ENCODE results near the gene CEMIP.

Gene CEMIP

GRCh38 chr15:80932513-80932815 is 153.3 kb downstream of the CEMIP start:
- DNase-seq, result no peak

DNA sequence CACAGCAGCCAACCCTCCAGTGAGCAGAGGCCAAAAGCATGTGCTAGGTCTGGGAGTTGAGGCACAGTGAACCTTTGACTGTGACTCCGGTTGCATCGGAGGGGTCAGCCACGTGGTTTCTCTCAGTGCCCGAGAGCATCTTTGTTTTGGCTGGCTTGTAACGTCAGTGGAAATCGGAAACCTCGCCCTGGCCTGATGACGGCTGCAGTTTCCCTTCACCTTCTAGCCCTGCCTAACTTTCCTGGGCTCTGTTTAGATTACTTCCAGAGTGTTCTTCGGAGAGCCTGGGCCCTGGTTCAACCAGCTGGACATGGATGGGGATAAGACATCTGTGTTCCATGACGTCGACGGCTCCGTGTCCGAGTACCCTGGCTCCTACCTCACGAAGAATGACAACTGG is 153.8 kb downstream of the CEMIP start:
- no peak for DNase-seq

GRCh38 chr15:80934761-80935221 is 155.6 kb downstream of the CEMIP start:
- DNase-seq, result no peak

- no peak for DNase-seq
These were observed 157.3 kb downstream of the CEMIP start for GRCh38 chr15:80936288-80937078.

DNA sequence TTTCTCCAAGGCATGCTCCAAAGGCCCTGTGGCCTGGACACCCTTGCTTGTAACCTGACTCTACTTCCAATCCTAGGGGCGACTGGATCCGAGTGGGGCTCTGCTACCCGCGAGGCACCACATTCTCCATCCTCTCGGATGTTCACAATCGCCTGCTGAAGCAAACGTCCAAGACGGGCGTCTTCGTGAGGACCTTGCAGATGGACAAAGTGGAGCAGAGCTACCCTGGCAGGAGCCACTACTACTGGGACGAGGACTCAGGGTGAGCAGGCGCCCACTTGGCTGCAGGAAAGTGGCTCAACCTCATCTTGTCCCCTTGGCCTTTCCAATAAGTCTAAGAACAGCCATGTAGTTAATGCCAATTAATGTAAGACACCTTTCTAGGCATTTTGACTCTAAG is 158.5 kb downstream of the CEMIP start:
- DNase-seq, result no peak

- DNase-seq, result no peak
These were observed 160.0 kb downstream of the CEMIP start for GRCh38 chr15:80939216-80939615.

GRCh38 chr15:80940331-80940730 is 161.2 kb downstream of the CEMIP start:
- no peak for DNase-seq

DNA sequence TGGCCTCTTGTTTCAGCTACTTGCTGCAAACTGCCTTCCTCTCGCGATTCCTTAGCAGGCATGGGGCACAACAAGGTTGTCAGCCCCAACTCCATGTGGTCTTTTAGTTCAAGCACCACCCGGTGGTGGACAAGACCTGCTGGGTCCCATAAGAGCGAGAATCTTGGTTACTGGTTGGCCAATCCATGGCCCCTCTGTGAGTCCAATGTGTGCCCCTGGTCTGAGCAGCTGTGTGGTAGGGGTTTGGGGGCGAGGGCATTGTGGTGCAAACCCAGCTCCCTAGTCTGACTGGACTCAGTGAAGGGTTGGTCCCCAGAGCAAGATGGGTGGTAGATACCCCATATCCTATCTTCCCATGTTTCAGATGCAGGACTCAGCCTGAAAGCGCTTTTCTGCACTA is 161.7 kb downstream of the CEMIP start:
- DNase-seq, result no peak

DNA sequence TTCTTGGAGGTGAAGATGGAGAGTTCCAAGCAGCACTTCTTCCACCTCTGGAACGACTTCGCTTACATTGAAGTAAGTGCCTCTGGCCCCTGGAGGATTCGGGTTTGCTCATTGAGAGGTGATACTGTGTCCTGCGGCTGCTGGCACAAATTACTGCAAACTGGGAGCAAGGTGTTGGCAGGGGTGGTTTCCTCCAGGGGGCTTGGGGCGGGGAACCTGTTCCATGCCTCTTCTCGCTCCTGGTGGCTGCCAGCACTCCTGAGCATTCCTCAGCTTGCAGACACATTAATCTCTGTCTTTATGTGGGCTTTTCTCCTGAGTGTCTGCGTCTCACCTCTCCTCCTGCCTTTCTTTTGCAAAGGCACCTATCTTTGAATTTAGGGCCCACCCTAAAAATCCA is 163.1 kb downstream of the CEMIP start:
- no peak for DNase-seq

- no peak for DNase-seq
These were observed 163.8 kb downstream of the CEMIP start for GRCh38 chr15:80942746-80943565.

- no peak for DNase-seq
These were observed 165.6 kb downstream of the CEMIP start for GRCh38 chr15:80944818-80945217.

DNA sequence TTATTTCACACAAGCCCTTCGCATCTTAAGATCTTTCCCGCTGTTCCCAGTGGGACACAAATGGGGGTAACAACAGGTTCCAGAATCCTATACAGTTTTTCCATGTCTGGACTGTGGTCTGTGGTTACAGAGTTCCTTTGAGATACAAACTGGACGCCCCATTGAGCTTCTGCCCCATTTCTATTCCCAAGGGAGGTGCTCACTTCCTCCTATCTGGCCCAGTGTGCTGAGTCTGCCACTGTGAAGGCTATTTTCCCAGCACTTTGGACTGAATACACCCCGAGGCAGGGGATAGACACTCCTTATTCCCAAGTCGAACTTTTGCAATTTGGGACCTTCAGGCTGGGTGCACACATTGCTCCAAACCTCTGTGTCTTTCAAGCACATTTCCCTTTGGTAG is 166.4 kb downstream of the CEMIP start:
- no peak for DNase-seq

- no peak for DNase-seq
These were observed 167.4 kb downstream of the CEMIP start for GRCh38 chr15:80946576-80946975.

DNA sequence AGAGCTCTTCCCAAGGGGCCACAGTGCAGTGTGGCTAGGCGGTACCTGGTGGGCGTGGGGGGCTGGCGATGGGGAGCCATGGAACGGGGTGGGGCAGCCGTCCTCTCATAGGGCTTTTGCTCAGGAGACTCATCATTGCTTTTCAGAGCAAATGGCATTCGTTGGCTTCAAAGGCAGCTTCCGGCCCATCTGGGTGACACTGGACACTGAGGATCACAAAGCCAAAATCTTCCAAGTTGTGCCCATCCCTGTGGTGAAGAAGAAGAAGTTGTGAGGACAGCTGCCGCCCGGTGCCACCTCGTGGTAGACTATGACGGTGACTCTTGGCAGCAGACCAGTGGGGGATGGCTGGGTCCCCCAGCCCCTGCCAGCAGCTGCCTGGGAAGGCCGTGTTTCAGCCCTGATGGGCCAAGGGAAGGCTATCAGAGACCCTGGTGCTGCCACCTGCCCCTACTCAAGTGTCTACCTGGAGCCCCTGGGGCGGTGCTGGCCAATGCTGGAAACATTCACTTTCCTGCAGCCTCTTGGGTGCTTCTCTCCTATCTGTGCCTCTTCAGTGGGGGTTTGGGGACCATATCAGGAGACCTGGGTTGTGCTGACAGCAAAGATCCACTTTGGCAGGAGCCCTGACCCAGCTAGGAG is 169.6 kb downstream of the CEMIP start:
- DNase-seq, result no peak

- DNase-seq, result no peak
These were observed 170.6 kb downstream of the CEMIP start for GRCh38 chr15:80949756-80950155.

DNA sequence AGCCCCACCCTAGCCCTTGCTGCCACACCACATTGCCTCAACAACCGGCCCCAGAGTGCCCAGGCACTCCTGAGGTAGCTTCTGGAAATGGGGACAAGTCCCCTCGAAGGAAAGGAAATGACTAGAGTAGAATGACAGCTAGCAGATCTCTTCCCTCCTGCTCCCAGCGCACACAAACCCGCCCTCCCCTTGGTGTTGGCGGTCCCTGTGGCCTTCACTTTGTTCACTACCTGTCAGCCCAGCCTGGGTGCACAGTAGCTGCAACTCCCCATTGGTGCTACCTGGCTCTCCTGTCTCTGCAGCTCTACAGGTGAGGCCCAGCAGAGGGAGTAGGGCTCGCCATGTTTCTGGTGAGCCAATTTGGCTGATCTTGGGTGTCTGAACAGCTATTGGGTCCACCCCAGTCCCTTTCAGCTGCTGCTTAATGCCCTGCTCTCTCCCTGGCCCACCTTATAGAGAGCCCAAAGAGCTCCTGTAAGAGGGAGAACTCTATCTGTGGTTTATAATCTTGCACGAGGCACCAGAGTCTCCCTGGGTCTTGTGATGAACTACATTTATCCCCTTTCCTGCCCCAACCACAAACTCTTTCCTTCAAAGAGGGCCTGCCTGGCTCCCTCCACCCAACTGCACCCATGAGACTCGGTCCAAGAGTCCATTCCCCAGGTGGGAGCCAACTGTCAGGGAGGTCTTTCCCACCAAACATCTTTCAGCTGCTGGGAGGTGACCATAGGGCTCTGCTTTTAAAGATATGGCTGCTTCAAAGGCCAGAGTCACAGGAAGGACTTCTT is 171.3 kb downstream of the CEMIP start:
- DNase-seq, result no peak

DNA sequence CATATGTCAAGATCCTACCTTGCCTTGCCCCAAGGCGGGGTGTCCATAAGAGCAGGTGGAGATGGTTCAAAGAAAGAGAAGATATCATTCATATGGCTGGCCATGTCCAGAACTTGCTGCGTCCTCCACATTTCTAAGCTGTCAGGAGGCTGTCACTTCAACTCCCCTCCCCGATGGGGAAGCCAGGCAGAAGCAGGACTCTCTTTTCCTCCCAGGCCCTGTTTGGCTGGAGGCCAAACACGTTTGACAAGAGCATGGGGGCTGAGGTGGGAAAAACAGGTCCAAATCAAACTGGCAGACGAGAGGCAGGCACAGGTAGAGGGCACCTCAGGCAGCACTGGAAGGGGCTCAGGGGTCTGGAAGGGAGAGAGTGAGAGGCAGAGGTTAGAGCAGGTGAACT is 172.8 kb downstream of the CEMIP start:
- DNase-seq, result no peak

- DNase-seq, result no peak
These were observed 174.1 kb downstream of the CEMIP start for GRCh38 chr15:80953001-80953952.

DNA sequence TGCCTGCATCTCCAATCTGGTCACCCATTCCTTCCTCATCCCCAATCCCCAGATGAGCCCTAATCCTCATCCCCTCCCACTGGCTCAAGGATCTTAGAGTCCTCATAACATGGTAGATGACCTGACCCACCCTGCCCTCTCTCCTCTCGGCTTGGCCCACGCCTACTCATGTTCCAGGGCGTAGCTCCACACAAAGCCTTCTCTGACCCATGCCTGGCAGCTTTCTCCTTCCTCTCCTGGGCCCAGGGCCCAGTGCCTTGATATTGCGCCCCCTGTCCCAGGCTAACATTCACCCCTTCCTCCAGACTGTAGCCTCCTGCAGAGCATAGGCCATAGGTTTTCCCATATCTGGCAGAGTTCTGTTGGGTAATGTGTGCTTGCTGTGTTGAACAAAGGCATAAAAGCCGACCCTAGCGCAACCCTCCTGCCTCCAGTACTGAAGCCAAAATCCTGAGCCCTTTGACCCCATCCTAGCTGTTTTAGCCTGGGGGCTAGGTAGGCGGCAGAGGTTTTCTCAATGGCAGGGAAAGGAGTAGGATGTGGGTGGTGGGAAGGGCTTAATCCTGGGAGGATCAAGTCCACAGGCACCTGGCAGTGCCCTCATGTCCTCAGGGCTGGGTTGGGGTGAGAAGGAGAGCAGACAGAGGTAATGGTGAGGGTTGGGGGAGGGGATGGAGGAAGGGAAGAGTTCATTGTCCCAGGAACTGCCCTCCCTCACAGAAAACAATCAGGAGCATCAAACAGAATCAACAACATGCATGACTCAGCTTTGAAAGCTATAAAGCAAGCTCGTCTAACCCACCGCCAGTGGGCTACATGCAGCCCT is 175.0 kb downstream of the CEMIP start:
- peak; percentile 72 for DNase-seq

DNA sequence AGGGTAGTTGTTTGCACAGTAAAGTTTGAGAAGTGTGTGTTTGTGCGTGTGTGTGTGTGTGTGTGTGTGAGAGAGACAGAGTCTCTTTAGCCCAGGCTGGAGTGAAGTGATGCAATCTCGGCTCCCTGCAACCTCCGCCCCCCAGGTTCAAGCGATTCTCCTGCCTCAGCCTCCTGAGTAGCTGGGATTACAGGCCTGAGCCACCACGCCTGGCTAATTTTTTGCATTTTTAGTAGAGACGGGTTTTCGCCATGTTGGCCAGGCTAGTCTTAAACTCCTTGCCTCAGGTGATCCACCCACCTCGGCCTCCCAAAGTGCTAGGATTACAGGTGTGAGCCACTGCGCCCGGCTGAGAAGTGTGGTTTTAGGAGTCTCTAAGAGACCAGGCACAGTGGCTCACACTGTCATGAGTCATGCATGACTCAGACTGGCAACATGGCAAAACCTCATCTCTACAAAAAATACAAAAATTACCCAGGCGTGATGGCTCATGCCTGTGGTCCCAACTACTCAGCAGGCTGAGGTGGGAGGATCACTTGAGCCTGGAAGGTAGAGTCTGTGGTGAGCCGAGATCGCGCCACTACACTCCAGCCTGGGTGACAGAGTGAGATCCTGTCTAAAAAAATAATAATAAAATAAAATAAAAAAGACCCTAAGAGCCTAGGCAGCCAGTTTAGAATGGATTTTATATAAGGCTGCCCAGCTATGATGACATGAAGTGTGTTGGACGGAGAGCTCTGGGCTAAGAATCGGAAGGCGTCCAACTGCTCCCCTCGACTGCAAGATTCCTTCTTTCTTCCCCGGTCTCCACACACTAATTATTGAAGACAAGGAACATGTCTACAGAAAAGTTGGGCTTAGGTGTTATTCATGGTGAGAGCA is 176.6 kb downstream of the CEMIP start:
- peak; percentile 82 for DNase-seq
